Left lung (tissue), 10 donors: Measurements from ENCODE around the gene MGMT. TPM values are rescaled to one million over a fixed set of nuclear protein-coding genes. Genes with fewer than 3 reads are reported as not detected.

Experiments used
- ATAC-seq: fragments of 200-7000 bp; cut with Tn5 transposase; one replicate; pipeline ENCODE4 v1.9.1; 2020; ENCODE audit warnings: moderate library complexity
- DNase-seq, 4 donors: peaks; one replicate each; pipeline ENCODE4 v3.0.0-alpha.2; 2013 to 2020
- H3K27ac ChIP-seq, 2 donors: fragments of 200-600 bp; sonication (generic) in 1 of 2; one replicate each; pipeline versions ENCODE4 v1.5.0 to v1.8.0; 2020 to 2021
- H3K27me3 ChIP-seq, 2 donors: fragments of 200-600 bp; sonication (generic) in 1 of 2; one replicate each; pipeline versions ENCODE4 v1.5.0 to v1.8.0; 2020 to 2021
- H3K36me3 ChIP-seq, 2 donors: fragments of 200-600 bp; sonication (generic) in 1 of 2; one replicate each; pipeline versions ENCODE4 v1.5.0 to v1.8.0; 2020 to 2021
- H3K4me1 ChIP-seq, 2 donors: fragments of 200-600 bp; one replicate each; pipeline ENCODE4 v1.8.0; 2021
- H3K4me3 ChIP-seq, 2 donors: fragments of 200-600 bp; sonication (generic) in 1 of 2; one replicate each; pipeline versions ENCODE4 v1.5.0 to v1.8.0; 2020 to 2021; ENCODE audit warnings: mild to moderate bottlenecking in 1 of 2
- H3K9me3 ChIP-seq, 2 donors: fragments of 200-600 bp; sonication (generic) in 1 of 2; one replicate each; pipeline versions ENCODE4 v1.5.0 to v1.8.0; 2020 to 2021
- CTCF ChIP-seq, 2 donors: fragments of 200-600 bp; sonication (generic) in 1 of 2; IDR thresholded peaks; one replicate each; pipeline versions ENCODE4 v1.5.0 to v1.8.0; 2021; ENCODE audit warnings: antibody characterized with exemption in 2 of 2
- intact Hi-C, 2 donors: fragments of 100-400 bp; cut with DNase I; formaldehyde crosslinking; loops; one replicate each; pipeline versions ENCODE4 v1.11.2 to v1.14.2; 2022
- polyA plus RNA-seq, 6 donors: library from polyadenylated mRNA; unstranded; fragments of 120-200 nt; gene quantifications; one replicate each; pipeline ENCODE4 v1.2.1, GENCODE V29; 2013; ENCODE audit not compliant: insufficient read length in 6 of 6
- total RNA-seq, 2 donors: library from RNA; stranded (reverse); fragmentation: NEBNext Ultra II Directional; extraction: Animal tissue kit (Norgen Biotek cat#: 25700); gene quantifications; one replicate each; pipeline ENCODE4 v1.2.1, GENCODE V29; 2021
- donor health status: DM: no; HTN: yes; CAD: no.
- donor health status: DM: no; HTN: no; CAD: no.

MGMT gene
- total and polyA plus RNA-seq, 8 donors: 13.1 to 25.5 (median 17.0) TPM

GRCh38 chr10:129511086-129511485 lies 44.0 kb downstream of the MGMT start:
- intact Hi-C loops: no loop called here
- Histone ChIP-seq H3K9me3 (peaks cover 0 to 23% of the 10 kb centered on the region in 2 donors), H3K27me3 (no peaks in the 10 kb centered on the region), H3K4me3 (no peak overlapping the region), H3K4me1 (no peaks in the 10 kb centered on the region), H3K27ac (no peak overlapping the region), H3K36me3 (no peaks in the 10 kb centered on the region)
- no peak for ATAC-seq
- DNase-seq: no peak
- TF ChIP-seq CTCF (IDR thresholded peaks at IDR 0.05): no peak

GRCh38 chr10:129511758-129512157 lies 44.7 kb downstream of the MGMT start:
- ATAC-seq (no peak), DNase-seq (no peak)
- intact Hi-C loops: no loop called here
- Histone ChIP-seq H3K9me3 (peaks cover 0 to 19% of the 10 kb centered on the region in 2 donors), H3K4me1 (no peaks in the 10 kb centered on the region), H3K27me3 (no peaks in the 10 kb centered on the region), H3K36me3 (no peaks in the 10 kb centered on the region), H3K4me3 (no peak overlapping the region), H3K27ac (no peak overlapping the region)
- TF ChIP-seq CTCF (IDR thresholded peaks at IDR 0.05): no peak

- no peak overlapping the region for H3K27ac ChIP-seq
- H3K27me3 ChIP-seq: no peaks in the 10 kb centered on the region
- H3K9me3 ChIP-seq: peaks cover 0 to 5% of the 10 kb centered on the region in 2 donors
- no peak overlapping the region for H3K4me3 ChIP-seq
- DNase-seq (no peak), ATAC-seq (no peak)
- no peaks in the 10 kb centered on the region for H3K4me1 ChIP-seq
- intact Hi-C loops: no loop called here
- no peak for TF ChIP-seq CTCF (IDR thresholded peaks at IDR 0.05)
- no peaks in the 10 kb centered on the region for H3K36me3 ChIP-seq
Measured at GRCh38 chr10:129513312-129513711, 46.3 kb downstream of the MGMT start.

GRCh38 chr10:129514568-129515451 lies 47.8 kb downstream of the MGMT start:
- Histone ChIP-seq H3K4me3 (no peak overlapping the region), H3K27ac (no peak overlapping the region)
- no peak for ATAC-seq

More at GRCh38 chr10:129514568-129515451, 47.8 kb downstream of the MGMT start:
- H3K27me3 ChIP-seq: no peaks in the 10 kb centered on the region
- intact Hi-C loops: no loop called here
- TF ChIP-seq CTCF (IDR thresholded peaks at IDR 0.05): no peak
- H3K4me1 ChIP-seq: no peaks in the 10 kb centered on the region
- no peaks in the 10 kb centered on the region for H3K36me3 ChIP-seq
- no peaks in the 10 kb centered on the region for H3K9me3 ChIP-seq
- DNase-seq: no peak
